Hematopoietic multipotent progenitor cell treated with erythropoietin and hydrocortisone succinate and interleukin-3 and kit ligand, for 6 days (in vitro differentiated cells): Measurements from ENCODE around the gene POLRMT.
"Not testable (repeated sequence)": the region's sequence is repeated elsewhere in the genome, so short reads cannot be mapped to it uniquely, and the experiment has no call there.

Source experiments
- DNase-seq: peaks from one replicate; pipeline ENCODE4 v3.0.0-alpha.2; 2015

POLRMT gene

DNA sequence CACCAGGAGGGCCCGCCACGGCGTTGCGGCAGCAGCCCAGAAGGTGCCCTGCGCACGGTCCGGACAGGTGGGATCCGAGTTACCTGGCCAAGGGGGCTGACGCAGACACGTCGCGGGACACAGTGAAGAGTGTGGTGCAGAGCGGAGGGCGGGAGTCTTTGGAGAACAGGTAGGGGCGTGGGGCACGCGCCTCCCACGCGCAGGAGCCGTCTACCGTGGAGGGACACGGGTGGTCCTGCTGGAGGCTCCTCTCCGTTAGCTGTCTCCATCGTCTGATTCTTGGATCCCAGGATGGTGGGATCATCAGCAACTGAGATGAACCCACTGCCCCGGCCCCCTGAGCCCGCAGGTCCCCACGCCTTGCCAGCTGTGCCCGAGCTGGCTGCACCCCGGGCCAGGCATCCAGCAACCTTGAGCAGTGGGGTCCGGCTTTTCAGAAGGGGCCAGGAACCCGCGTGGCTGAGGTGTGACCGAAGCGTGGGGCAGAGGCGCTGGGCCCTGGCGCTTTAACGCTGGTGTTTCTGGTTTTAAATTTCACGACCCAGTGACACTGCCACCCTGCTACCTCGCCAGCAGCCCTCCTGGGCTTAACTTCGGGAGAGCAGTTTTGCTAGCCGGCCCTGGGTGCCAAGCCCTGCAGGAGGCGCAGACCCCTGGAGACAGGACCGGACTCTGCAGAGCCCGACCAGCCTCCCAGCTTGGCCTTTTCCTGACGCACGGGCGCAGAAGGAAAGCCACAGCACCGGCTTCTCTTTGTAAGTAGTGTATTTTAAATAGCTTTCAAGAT, 13.6 kb upstream of the POLRMT start:
- DNase-seq, result no peak

DNA sequence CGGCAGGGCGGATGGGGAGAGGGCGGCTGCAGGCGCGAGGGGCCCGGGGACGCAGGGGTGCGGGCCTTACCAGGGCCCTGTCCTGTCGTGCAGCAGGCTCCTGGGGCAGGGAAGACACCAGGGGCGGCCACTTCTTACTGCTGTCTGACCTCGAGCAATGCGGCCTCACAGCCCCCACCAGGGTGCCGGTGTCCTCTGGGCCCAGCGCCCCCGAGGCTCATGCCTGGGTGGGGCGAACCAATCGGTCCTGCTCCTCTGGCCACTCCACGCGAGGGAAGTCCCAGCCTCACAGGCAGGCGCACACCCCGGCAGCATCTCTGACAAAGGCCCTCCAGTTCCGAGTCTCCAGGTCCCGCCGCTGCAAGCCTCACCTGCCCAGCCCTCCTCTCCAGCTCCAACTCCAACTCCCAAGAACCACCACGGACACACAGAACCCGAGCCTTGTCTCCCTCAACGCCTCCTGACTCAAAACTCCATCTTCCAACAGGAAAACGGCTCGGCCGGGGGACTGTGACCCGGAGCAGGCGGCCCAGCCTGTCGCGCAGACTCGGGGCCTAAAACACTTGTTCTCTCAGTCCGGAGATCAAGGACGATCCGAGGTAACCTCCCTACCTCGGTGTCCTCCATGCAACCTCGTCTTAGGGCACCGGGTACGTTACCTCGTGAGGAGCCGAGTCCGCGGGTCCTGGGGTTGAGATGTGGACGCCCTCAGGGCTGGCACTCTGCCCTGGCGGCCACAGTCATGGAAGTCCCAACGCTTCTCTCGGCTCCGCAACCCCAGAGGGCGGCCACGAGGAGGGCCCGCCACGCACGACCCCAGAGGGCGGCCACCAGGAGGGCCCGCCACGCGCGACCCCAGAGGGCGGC, 12.8 kb upstream of the POLRMT start:
- no peak for DNase-seq

GRCh38 chr19:644789-645188, 11.5 kb upstream of the POLRMT start:
- DNase-seq, result no peak

DNA sequence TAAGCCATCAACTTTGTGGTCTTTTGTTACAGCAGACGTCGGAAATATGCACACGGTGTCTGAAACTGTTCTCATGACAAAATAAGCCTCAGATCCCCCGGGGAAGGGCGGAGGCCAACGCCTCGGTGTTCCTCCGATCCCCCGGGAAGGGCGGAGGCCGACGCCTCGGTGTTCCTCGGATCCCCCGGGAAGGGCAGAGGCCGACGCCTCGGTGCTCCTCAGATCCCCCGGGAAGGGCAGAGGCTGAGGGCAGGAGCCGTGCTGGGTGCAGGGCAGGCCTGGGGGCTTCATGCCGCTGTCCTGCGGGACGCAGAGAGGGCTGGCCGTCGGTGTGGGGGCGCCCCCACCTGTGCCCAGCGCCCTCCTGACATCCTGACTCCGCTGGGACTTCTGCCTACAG, 11.0 kb upstream of the POLRMT start:
- DNase-seq, result no peak

DNA sequence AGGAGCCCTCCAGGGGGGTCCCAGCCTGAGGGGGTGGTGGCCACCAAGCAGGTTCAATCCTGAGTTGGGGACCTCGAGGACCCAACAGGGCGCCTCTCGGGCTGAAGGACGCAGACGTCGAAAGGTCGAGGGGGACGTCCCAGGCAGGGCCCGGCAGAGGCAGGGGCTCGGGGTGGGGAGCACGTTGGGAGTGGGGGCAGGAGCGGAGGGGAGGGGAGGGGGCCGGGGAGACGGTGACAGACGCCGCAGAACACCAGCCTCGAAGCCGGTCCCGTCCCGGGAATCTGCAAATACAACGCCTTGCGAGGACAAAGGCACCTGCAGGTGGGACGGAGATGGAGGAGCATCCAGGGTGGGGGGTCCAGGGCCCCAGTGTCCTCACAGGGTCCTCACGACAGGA, 10.4 kb upstream of the POLRMT start:
- no peak for DNase-seq

- no peak for DNase-seq
These were observed 9.7 kb upstream of the POLRMT start for GRCh38 chr19:642767-643727.

DNA sequence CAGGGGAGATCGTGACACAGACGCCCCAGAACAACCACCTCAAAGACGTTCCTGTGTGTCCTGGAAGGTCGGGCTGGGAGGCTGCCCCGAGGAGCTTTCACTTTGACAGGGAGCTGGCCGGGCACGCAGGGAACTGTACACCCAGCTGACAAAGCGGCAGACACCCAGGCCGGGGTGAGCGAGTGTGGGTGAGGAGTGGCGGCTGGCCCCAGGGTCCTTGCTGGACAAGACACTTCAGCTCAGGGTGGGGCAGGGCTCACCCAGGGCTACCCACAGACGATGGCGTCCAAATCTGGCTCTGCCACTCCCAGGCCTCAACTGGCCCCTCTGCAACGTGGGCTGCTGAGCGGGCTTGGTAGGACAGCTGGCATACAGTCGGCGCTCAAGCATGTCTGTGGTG, 8.4 kb upstream of the POLRMT start:
- no peak for DNase-seq

DNA sequence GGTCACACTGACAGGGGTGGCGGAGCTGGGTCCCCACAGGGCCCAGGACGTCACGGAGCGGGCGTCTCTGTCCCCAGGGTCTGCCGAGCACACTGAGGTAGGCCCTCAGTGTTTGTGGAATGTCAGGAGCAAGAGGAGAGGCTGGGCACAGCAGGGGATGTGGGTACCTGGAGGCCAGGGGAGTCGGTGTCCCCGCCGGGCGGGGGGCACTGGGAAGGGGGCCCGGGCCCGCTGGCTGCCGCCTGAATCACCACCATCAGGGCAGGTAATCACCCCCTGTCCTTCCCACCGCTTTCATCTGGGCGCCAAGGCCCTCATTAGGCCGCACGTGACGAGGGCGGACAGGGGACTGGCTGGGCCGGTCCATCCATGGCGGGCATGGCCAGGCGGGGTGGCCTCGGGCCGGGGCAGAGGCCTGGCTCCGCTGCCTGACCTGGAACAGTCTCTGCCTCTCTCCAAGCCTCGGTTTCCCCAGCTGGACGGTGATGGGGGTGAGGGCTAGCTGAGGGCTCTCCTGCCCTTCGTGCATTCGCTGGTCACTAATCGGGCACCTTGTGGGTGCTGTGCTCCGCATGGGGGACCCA, 7.4 kb upstream of the POLRMT start:
- no peak for DNase-seq

GRCh38 chr19:640161-640558, 6.8 kb upstream of the POLRMT start:
- no peak for DNase-seq

- peak; percentile 95 for DNase-seq
These were observed 6.2 kb upstream of the POLRMT start, which contains the start of gene FGF22 for GRCh38 chr19:639253-640160. FGF22 (plus strand) TSS chr19:639879; CDS start chr19:639926, 47 bp downstream.

GRCh38 chr19:638906-639252, 5.5 kb upstream of the POLRMT start:
- DNase-seq, result no peak

- DNase-seq, result no peak
These were observed 1.8 kb upstream of the POLRMT start for GRCh38 chr19:634975-635652.

DNA sequence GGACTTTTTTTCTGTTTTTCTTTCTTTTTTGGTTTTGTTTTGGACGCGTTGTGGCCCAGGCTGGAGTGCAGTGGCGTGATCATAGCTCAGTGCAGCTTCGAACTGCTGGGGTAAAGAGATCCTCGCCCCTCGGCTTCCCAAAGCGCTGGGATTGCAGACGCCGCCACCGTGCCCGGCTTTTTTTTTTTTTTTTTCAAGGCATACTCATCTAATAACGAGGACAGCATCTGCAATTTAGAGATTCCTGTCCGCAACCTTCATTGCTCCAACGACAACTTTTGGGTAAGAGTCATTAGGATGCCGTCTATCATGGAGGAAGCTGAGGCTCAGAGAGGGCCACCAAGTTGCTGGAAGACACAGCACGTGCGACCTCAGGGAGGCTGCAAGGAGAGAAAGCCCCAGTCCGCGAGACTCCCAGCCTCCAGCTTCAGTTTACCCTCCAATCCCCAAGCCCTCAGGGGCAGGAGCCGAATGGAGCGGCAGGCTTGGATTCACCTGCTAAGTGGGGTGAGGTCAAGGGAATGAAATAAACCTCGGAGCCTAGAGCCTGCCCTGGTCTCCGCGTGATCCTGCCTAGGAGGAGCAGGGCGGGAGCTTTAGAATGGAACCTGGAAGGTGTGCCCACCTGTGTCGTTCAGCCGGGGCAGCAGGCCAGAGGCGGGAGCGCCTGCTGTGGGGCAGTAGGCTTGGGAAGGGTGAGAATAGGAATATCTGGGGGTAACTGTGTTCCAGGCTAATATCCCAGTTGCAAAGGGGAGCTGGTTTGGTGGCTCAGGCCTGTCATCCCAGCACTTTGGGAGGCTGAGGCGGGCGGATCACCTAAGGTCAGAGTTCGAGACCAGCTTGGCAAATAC, 676 bp upstream of the POLRMT start:
- DNase-seq, result peak; percentile 39

DNA sequence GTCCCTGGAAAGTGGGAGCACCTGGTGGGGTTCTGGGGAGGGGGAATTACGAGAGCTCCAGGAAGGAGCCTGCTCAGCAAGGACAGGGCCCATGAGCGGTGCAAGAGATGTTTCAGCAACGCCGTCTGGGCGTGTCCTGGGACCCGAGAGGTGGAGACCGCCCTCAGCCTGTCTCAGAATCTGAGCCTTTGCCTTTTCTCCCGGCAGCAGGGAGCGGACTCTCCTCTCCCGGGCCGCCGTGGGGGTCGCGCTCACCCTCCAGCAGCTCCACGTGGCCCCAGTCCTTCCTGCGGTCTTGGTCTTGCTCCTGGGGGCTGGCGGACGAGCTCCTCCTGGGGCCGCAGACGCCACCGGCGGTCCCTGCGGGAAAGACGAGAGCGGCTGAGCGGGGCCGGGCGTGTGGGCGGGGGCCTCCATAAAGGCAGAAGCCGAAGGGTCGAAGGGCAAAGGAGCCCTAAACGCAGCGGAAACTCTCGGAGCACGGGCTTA, 714 bp downstream of the POLRMT start:
- DNase-seq, result peak; percentile 81

GRCh38 chr19:629961-630714, 3.2 kb downstream of the POLRMT start:
- no peak for DNase-seq

- not testable (repeated sequence) for DNase-seq
These were observed 3.8 kb downstream of the POLRMT start for GRCh38 chr19:629515-629914.

GRCh38 chr19:628168-628567, 5.2 kb downstream of the POLRMT start:
- DNase-seq, result peak; percentile 37

GRCh38 chr19:626566-626965, 6.8 kb downstream of the POLRMT start:
- not testable (repeated sequence) for DNase-seq

DNA sequence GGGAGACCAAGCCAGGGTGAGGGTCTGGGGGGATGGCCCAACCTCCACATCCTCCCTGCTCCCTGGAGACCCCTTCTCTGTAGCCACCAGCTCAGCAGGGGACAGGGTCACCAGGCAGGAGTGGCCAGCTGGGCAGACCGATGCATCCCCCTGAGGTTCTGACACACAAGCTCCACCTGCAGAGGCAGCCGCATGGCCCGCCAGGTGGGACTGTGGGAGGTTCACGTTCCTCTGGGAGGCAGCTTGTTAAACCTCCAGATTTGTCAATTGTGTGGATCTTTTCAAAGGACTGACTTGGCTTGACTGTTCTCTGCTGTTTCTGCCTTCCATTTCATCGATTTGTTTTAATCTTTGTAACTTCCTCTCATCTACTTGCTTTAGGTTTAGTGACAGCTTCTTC, 8.1 kb downstream of the POLRMT start:
- no peak for DNase-seq
